ENCODE data around the gene ANAPC13.

The ANAPC13 gene

DNA sequence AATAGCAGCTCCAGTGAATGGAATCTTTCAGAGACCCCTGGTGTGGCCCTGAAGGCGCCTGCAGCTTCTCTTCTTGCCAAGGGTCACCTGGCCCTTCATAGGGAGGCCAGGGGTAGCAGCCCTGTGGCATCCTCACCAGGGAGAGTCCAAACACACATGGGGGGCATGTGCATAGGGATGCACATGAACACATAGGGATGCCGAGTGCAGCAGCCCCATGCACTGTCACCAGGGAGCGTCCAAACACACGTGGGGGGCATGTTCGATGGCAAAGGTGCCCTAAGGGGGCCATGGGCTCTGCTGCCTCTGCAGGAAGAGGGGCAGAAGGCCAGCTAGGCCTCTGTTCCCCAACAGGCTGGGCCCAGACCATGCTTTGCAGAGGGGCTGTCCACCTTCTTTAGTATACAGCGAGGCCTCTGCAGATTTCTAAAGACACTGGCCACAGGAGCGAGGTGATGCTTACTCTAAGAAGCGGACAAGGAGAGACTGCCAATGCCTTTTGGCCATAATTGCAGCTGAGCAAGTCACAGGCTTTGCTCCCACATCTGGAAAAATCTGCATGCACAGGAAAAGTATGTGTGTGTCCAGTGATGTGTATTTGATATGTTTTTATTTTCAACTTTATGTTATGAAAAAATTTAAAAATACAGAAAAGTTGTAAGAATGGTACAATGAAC lies 21.0 kb downstream of the ANAPC13 start:
- Histone ChIP-seq H2BK15ac (replicated peaks; ENCODE audit: low read depth) (no peak overlapping the region), H3K36me3 (ENCODE audit: control insufficient read depth, insufficient read depth, low read length) (no peaks in the 10 kb centered on the region), H3K23ac (ENCODE audit: low read length) (no peak overlapping the region), H3K4me3 (ENCODE audit: low read length) (no peak overlapping the region), H3K79me1 (ENCODE audit: low read length) (no peaks in the 10 kb centered on the region), H2BK5ac (ENCODE audit: low read length) (no peak overlapping the region), H3K4me2 (ENCODE audit: low read length) (no peak overlapping the region), H3K9ac (ENCODE audit: low read length) (no peak overlapping the region), H3K4me1 (ENCODE audit: control insufficient read depth, low read depth, low read length) (no peaks in the 10 kb centered on the region), H4K5ac (ENCODE audit: low read length) (no peak overlapping the region), H2AK5ac (ENCODE audit: low read length) (no peak overlapping the region), H2BK120ac (ENCODE audit: low read depth, low read length) (no peak overlapping the region), H4K8ac (ENCODE audit: low read depth, low read length) (no peak overlapping the region), H3K79me2 (ENCODE audit: control insufficient read depth, insufficient read depth, low read length) (no peaks in the 10 kb centered on the region), H3K4ac (ENCODE audit: low read depth, low read length) (no peak overlapping the region), H3K27me3 (ENCODE audit: insufficient read depth, low read length, poor library complexity) (no peaks in the 10 kb centered on the region), H3K56ac (ENCODE audit: low read length) (no peak overlapping the region), H3K27ac (ENCODE audit: low read depth, low read length) (peak overlapping the region; percentile 19), H3K18ac (ENCODE audit: low read length) (no peak overlapping the region)
- peak; percentile 44 for DNase-seq
- no CpG with 5 or more reads among the region's 8 CpGs for WGBS (ENCODE audit: extremely low coverage, insufficient coverage, low lambda C conversion rate)

DNA sequence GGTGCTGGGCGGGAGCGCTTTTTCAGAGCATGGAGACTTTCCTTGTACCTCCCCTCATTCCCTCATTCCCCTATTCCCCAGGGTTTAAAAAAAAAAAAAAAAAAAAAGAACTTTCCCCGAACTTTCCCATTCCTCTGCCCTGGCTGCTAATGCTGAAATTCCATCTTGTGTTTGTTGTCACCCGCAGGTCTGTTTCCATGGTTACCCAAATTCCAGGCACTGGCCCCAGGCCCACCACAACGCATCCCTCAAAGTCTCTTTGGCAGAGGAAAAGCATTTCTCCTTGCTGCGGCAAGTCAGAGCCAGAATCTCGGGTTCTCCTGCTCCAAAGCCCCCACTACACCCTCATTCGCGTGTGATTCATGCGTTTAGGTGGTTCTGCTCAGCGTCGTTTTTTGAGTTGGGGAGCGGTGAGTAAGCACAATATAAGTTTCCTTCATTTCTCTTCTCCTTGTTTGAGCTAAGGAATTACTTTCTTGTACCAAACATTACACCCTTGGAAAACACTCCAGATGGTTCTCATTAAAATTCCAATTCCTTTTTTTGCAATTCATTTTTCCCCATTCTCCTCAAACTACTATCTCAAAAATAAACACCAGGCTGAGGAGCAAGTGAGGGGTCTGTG lies 21.6 kb downstream of the ANAPC13 start:
- Histone ChIP-seq H3K9ac (ENCODE audit: low read length) (no peak overlapping the region), H3K27me3 (ENCODE audit: insufficient read depth, low read length, poor library complexity) (no peaks in the 10 kb centered on the region), H3K36me3 (ENCODE audit: control insufficient read depth, insufficient read depth, low read length) (no peaks in the 10 kb centered on the region), H3K4me2 (ENCODE audit: low read length) (no peak overlapping the region), H3K4me1 (ENCODE audit: control insufficient read depth, low read depth, low read length) (no peaks in the 10 kb centered on the region), H2AK5ac (ENCODE audit: low read length) (no peak overlapping the region), H3K56ac (ENCODE audit: low read length) (no peak overlapping the region), H3K18ac (ENCODE audit: low read length) (no peak overlapping the region), H3K4me3 (ENCODE audit: low read length) (no peak overlapping the region), H2BK15ac (replicated peaks; ENCODE audit: low read depth) (no peak overlapping the region), H2BK120ac (ENCODE audit: low read depth, low read length) (no peak overlapping the region), H3K4ac (ENCODE audit: low read depth, low read length) (no peak overlapping the region), H3K79me1 (ENCODE audit: low read length) (no peaks in the 10 kb centered on the region), H3K79me2 (ENCODE audit: control insufficient read depth, insufficient read depth, low read length) (no peaks in the 10 kb centered on the region), H3K23ac (ENCODE audit: low read length) (no peak overlapping the region), H4K5ac (ENCODE audit: low read length) (no peak overlapping the region), H4K8ac (ENCODE audit: low read depth, low read length) (no peak overlapping the region), H2BK5ac (ENCODE audit: low read length) (no peak overlapping the region), H3K27ac (ENCODE audit: low read depth, low read length) (no peak overlapping the region)
- WGBS (ENCODE audit: extremely low coverage, insufficient coverage, low lambda C conversion rate) = no CpG with 5 or more reads among the region's 13 CpGs
- peak; percentile 99 for DNase-seq

DNA sequence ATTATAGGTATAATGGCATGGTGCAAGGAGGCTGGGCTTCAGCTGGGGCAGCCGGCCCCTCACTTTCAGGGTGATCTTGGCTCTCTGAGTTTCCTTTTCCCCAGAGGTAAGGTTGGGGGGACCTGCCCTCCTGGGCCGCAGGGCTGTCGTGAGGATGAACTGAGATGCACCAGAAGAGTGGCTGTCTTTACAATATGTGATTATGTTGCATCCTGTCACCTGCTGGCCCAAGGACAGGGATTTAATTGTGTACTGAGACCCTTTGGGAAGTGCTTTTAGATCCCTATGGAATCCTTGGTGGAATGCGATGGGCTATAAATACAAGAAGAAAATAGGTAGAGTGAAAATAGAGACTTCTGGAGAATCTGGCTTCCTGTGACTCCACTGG lies 22.1 kb downstream of the ANAPC13 start:
- Histone ChIP-seq H3K4me3 (ENCODE audit: low read length) (no peak overlapping the region), H3K27ac (ENCODE audit: low read depth, low read length) (no peak overlapping the region)
- WGBS (ENCODE audit: extremely low coverage, insufficient coverage, low lambda C conversion rate) = no CpG with 5 or more reads among the region's 4 CpGs

DNA sequence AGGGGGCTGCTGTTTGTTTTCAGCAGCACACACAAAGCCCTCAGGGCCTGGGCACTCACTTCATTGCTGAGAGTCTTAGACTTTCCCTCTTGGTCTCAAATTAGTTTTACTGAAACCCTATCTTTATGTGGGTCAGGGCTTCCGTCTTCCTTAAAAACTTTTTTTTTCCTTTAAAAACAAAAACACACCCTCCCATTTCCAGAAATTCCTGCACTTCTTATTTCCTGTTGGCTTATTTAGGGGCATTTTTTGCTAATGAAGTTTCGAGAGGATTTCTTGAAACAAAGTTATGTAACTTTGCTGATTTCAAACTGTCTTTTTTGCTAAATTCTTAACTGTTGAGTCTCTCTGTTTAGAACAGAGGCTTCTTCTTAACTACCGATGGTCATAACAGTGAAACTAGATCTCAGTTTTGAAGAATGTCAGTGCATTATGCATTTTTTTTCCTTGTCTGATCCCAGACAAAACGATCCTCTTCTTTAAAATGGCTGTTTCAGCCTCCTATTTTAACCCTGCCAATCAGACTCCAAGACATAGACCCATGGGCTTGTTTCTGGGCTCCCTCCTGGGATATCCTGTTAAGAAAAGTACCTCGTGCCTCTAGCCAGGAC lies 23.3 kb downstream of the ANAPC13 start:
- no peak overlapping the region for H2BK5ac ChIP-seq (ENCODE audit: low read length)
- no peaks in the 10 kb centered on the region for H3K79me1 ChIP-seq (ENCODE audit: low read length)
- DNase-seq = no peak
- no peak overlapping the region for H3K9ac ChIP-seq (ENCODE audit: low read length)
- H3K4ac ChIP-seq (ENCODE audit: low read depth, low read length) = peak overlapping the region; percentile 9
- H2BK120ac ChIP-seq (ENCODE audit: low read depth, low read length) = peak overlapping the region; percentile 35
- no peaks in the 10 kb centered on the region for H3K27me3 ChIP-seq (ENCODE audit: insufficient read depth, low read length, poor library complexity)
- no peak overlapping the region for H4K8ac ChIP-seq (ENCODE audit: low read depth, low read length)
- no peak overlapping the region for H2AK5ac ChIP-seq (ENCODE audit: low read length)
- no CpG with 5 or more reads among the region's 5 CpGs for WGBS (ENCODE audit: extremely low coverage, insufficient coverage, low lambda C conversion rate)
- no peak overlapping the region for H3K23ac ChIP-seq (ENCODE audit: low read length)
- H3K36me3 ChIP-seq (ENCODE audit: control insufficient read depth, insufficient read depth, low read length) = no peaks in the 10 kb centered on the region
- no peak overlapping the region for H3K4me3 ChIP-seq (ENCODE audit: low read length)
- peak overlapping the region; percentile 68 for H3K18ac ChIP-seq (ENCODE audit: low read length)
- peak overlapping the region; percentile 61 for H2BK15ac ChIP-seq (replicated peaks; ENCODE audit: low read depth)
- H3K27ac ChIP-seq (ENCODE audit: low read depth, low read length) = no peak overlapping the region
- H3K4me2 ChIP-seq (ENCODE audit: low read length) = no peak overlapping the region
- H4K5ac ChIP-seq (ENCODE audit: low read length) = no peak overlapping the region
- no peaks in the 10 kb centered on the region for H3K4me1 ChIP-seq (ENCODE audit: control insufficient read depth, low read depth, low read length)
- H3K56ac ChIP-seq (ENCODE audit: low read length) = peak overlapping the region; percentile 27
- H3K79me2 ChIP-seq (ENCODE audit: control insufficient read depth, insufficient read depth, low read length) = no peaks in the 10 kb centered on the region

More for the DNA sequence above, 22.1 kb downstream of the ANAPC13 start:
- Histone ChIP-seq H2BK5ac (ENCODE audit: low read length) (no peak overlapping the region), H3K79me2 (ENCODE audit: control insufficient read depth, insufficient read depth, low read length) (no peaks in the 10 kb centered on the region), H3K4me2 (ENCODE audit: low read length) (no peak overlapping the region), H3K4ac (ENCODE audit: low read depth, low read length) (no peak overlapping the region), H3K18ac (ENCODE audit: low read length) (no peak overlapping the region), H3K4me1 (ENCODE audit: control insufficient read depth, low read depth, low read length) (no peaks in the 10 kb centered on the region), H3K9ac (ENCODE audit: low read length) (no peak overlapping the region), H3K23ac (ENCODE audit: low read length) (no peak overlapping the region), H3K56ac (ENCODE audit: low read length) (no peak overlapping the region), H4K5ac (ENCODE audit: low read length) (no peak overlapping the region), H3K79me1 (ENCODE audit: low read length) (no peaks in the 10 kb centered on the region), H3K27me3 (ENCODE audit: insufficient read depth, low read length, poor library complexity) (no peaks in the 10 kb centered on the region), H2BK120ac (ENCODE audit: low read depth, low read length) (no peak overlapping the region), H4K8ac (ENCODE audit: low read depth, low read length) (no peak overlapping the region), H3K36me3 (ENCODE audit: control insufficient read depth, insufficient read depth, low read length) (no peaks in the 10 kb centered on the region), H2AK5ac (ENCODE audit: low read length) (no peak overlapping the region), H2BK15ac (replicated peaks; ENCODE audit: low read depth) (no peak overlapping the region)
- peak; percentile 90 for DNase-seq

DNA sequence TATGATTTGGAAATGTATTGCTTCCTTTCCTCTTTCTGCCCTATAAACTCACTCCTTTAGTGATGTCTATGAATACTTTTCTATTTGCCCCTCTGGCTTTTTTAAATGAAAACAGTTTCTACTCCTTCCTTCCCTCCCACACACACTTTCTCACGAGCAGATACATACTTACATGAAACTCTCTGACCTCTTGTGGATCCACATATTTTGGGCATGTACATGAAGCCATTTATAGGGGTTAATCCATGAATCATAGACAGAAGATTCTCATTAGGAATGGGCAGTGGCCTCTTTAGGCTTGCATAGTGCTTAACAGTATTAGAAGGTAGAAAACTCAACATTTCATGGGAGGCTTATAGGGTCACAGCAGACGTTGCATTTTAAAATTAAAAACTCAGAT lies 24.8 kb downstream of the ANAPC13 start:
- no peak overlapping the region for H3K4ac ChIP-seq (ENCODE audit: low read depth, low read length)
- no peaks in the 10 kb centered on the region for H3K36me3 ChIP-seq (ENCODE audit: control insufficient read depth, insufficient read depth, low read length)
- H2AK5ac ChIP-seq (ENCODE audit: low read length) = no peak overlapping the region
- H3K9ac ChIP-seq (ENCODE audit: low read length) = no peak overlapping the region
- H4K8ac ChIP-seq (ENCODE audit: low read depth, low read length) = no peak overlapping the region
- no peak overlapping the region for H2BK5ac ChIP-seq (ENCODE audit: low read length)
- H3K27ac ChIP-seq (ENCODE audit: low read depth, low read length) = no peak overlapping the region
- H2BK15ac ChIP-seq (replicated peaks; ENCODE audit: low read depth) = no peak overlapping the region
- H3K56ac ChIP-seq (ENCODE audit: low read length) = no peak overlapping the region
- H3K79me1 ChIP-seq (ENCODE audit: low read length) = no peaks in the 10 kb centered on the region
- no peak overlapping the region for H2BK120ac ChIP-seq (ENCODE audit: low read depth, low read length)
- no peak overlapping the region for H3K18ac ChIP-seq (ENCODE audit: low read length)
- no peak overlapping the region for H3K23ac ChIP-seq (ENCODE audit: low read length)
- H3K4me3 ChIP-seq (ENCODE audit: low read length) = no peak overlapping the region
- no CpG with 5 or more reads among the region's 2 CpGs for WGBS (ENCODE audit: extremely low coverage, insufficient coverage, low lambda C conversion rate)
- no peak overlapping the region for H3K4me2 ChIP-seq (ENCODE audit: low read length)
- H3K27me3 ChIP-seq (ENCODE audit: insufficient read depth, low read length, poor library complexity) = no peaks in the 10 kb centered on the region
- no peak for DNase-seq
- no peak overlapping the region for H4K5ac ChIP-seq (ENCODE audit: low read length)
- H3K4me1 ChIP-seq (ENCODE audit: control insufficient read depth, low read depth, low read length) = no peaks in the 10 kb centered on the region
- H3K79me2 ChIP-seq (ENCODE audit: control insufficient read depth, insufficient read depth, low read length) = no peaks in the 10 kb centered on the region
